Right renal pelvis (tissue), 4 donors: ENCODE data around the gene CXorf38. TPM values are rescaled to one million over a fixed set of nuclear protein-coding genes. Genes with fewer than 3 reads are reported as not detected.

Experiments used
- DNase-seq, 4 donors: peaks; one replicate each; pipeline ENCODE4 v3.0.0-alpha.2; 2013; ENCODE audit warnings: low read depth in 4 of 4, low spot score in 3 of 4, missing footprints in 1 of 4
- polyA plus RNA-seq, 4 donors: library from polyadenylated mRNA; unstranded; fragments of 120-200 nt; gene quantifications; one replicate each; pipeline ENCODE4 v1.2.1, GENCODE V29; 2013; ENCODE audit not compliant: insufficient read length in 4 of 4

CXorf38 gene, protein sequence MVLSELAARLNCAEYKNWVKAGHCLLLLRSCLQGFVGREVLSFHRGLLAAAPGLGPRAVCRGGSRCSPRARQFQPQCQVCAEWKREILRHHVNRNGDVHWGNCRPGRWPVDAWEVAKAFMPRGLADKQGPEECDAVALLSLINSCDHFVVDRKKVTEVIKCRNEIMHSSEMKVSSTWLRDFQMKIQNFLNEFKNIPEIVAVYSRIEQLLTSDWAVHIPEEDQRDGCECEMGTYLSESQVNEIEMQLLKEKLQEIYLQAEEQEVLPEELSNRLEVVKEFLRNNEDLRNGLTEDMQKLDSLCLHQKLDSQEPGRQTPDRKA
- 10 to 100 TPM; 10.8 to 11.8 (median 11.5) TPM for polyA plus RNA-seq

DNA sequence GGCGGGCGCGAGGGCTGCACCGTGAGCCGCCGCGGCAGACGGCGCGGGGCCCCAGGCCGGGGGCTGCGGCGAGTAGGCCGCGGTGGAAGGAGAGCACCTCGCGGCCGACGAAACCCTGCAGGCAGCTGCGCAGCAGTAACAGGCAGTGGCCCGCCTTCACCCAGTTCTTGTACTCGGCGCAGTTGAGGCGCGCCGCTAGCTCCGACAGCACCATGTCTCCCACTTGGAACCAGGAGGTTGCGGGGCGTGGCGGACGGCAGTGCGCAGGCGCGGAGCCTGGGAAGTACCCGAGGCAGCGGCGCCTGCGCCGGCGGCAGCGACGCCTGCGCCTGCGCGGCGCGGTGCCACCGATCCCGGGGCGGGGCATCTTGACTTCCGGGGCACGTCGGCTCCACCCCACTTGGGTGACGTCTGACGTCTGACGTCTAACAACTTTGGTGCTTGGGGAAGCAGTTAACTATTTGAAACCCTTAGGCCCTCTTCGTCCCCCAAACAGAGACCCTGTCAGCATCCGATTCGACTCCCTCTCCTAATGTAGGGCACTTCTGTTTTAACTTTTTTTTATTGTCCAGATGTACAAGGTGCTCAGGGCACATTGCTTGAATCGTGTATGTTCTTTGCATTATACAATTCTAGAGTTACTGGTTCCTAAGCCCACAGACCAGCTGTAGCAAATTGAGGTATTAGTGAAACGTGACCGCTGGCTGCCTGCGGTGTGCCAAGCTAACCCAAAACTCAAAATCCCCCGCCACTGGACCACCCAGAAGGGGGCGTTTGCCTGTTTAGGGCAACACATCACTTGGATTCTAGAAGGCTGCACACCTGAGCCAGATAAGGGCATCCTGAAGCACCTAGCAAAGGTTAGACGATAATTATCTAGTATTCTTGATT lies at the start of gene CXorf38:
CXorf38 (minus strand) TSS at position 255 of the 891 bp plus-strand sequence; CDS start at position 214, 41 bp downstream.
- peak; percentile 77 to 80 (median 80) for DNase-seq

DNA sequence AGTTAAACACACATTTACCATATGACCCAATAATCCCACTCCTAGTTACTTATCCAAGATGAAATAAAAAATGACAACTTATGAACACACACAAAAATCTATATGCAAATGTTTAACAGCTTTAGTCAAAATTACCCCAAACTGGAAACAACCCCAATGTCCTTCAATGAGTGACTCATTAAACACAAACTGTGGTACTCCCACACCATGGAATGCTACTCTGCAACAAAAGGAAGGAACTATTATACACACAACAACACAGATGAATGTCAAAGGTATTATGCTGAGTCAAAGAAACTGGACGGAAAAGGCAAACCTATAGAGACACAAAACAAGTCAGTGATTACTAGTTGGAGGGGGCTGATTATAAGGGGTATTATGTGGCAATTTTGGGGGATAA lies 47.4 kb upstream of the CXorf38 start:
- no peak for DNase-seq

DNA sequence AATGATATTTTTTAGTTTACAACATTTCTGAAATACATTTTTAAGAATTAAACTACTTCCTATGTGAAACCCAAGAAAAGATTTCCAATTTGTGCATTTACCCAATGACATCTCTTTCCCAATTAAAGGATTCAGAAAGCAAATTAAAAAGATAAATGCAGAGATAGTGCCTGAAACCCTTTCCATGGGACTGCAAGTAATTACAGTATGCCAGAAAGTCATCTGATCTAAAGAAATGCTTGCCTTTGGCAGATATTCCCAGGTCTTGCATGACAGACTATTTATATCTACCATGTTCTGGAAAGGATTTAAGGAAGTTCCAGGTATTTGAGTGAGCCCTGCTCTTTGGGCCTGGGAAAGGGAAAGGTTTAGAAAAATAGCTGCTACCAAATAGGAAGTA lies 41.6 kb upstream of the CXorf38 start:
- DNase-seq: no peak

DNA sequence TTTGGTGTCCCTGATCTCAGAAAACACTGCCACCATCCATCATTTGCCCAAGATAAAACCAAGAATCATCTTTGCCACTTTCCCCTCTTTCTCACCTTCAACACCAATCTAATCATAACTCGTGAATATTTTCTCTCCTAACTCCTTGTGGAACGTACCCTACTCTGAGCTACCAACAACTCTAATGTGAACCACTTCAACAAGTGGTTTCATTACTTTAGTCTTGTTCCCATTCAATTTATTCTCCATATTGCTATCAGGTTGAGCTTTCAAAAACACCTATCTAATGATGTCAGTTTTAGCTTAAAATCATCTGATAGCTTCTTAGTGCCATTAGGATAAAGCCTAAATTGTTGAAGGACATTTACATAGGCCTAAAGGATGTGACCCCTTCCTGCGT lies 39.8 kb upstream of the CXorf38 start:
- no peak for DNase-seq

DNA sequence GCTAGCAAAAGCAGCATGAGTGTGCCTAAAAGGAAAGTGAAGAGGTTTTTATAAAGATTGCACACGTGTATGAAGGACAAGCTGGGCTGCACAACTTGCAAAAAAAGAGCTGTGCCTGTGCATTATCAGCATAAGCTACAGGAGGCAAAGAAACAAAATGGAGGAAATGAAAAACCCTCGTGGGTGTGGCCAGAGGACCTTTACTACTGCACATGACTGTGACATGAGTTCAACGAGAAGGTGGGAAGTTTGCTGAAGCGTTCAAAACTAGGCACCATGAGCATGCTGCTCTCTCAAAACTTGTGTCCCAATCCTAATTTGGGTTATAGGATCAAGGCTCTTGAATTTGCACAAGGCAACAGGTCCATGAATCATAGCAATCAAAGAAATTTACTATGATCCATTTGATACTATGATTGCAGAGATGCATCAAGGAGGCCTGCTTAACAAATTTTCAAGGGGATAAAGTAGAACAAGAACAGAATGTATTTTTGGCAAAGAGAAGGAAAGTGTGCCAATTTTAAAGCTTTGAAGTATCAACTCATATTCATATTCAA lies 38.1 kb upstream of the CXorf38 start:
- no peak for DNase-seq

DNA sequence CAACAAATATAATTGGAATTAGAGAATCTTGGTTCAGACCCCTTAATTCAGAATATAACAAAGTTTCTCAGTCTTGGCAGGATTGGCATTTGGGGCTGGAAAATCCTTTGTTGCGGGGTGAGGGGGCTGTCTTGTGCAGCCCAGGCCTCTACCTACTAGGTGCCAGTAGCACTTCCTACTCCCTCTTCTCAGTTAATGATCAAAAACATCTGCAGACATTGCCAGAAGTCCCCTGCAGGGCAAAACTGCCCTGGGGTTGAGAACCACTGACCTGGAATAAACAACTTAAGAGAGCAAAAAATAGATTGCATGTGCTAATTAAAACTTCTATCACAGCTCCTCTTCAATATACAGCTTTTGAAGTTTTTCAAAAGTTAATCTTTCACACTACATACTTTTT lies 36.7 kb upstream of the CXorf38 start:
- DNase-seq: no peak

DNA sequence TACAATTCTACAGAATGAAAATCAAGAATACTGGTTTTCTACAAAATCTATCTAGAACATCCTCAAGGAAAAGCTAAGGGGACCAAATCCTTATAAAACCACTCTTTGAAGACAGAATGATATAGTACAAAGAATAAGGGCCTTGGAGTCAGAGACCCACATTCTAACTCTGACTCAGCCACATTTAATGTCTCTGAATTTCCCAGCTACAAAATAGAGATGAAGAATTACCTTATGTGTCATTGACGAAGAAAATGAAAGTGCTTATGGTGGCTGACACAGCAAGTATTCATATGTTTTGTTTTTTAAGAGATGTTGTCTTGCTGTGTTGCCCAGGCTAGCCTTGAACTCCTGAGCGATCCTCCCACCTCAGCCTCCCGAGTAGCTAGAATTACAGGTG lies 35.9 kb upstream of the CXorf38 start:
- DNase-seq: no peak

DNA sequence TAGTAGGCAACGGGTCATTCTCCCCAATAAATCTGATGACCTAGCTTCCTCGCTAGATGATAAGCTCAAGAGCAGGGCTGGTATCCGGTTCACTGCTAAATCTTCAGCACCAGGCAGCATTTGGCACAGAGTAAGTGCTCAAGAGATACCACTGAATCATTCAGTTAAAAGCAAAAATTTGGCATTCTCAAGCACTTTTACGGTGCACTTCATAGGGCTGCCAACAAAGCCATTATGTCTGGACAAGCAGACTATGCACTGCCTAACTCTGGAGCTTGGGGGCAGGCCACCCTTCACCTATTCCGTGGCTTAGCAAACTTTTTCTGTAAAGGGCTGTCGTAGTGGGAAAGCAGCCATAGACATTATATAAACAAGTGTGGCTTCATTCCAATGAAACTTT lies 23.8 kb upstream of the CXorf38 start:
- no peak for DNase-seq

DNA sequence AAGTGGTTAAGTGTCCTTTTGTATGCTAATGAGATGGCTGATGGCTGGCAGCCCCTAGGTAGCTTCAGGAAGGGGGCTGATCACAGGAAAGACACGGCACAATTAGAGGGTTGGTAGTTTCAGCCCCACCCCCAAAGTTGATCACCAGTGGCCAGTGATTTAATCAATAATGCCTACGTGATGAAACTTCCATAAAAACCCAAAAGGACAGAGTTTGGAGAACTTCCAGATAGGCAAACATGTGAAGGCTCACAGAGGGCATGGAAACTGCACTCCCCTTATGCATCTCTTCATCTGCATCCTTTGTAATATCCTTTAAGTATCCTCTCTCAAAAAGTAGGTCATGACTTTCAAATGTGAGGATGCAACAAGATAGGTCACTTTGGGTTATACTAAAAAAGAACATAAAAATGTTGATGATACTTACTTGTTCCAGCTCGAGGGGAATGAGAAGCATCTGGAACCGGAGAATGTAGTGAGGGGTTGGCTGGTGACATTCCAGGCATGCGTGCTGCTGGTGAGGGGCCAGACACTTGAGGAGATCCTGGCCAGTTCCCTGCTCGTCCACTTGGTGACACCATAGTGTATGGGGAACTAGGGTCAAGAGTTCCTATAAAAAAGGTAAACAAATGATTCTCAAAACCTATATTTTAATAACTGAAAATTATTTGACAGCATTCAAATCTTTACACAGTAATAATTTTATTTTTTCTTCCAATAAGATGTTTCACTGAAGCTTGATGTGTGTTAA lies 16.7 kb upstream of the CXorf38 start:
- no peak for DNase-seq

DNA sequence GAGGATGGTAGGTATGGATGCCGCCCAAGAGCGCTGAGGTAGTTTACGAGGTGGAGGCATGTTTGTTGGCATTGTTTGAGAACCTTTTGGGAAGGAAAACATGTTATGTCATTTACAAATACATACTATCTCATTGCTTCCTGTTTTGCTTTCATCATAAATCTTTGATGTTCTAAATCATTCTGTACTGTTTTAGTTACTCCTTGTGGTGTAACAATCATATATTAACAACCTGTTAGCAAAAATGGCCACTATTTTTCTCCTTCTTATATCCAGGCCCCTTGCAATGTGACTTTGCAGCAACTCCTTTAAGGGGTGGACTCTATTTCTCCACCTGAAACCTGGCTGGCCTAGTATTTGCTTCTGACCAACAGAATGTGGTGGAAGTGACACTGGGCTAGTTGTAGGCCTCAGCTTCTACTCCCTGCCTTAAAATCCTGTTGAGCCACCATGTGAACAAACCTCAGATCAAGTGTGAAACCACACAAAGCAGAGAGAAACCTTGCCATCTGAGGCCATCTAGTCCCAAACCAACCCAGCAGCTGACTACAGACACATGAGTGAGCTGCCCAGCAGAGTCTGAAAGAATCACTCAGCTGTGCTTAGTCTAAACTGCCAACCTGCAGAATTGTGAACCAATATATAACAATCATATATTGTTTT lies 15.8 kb upstream of the CXorf38 start:
- DNase-seq: no peak

DNA sequence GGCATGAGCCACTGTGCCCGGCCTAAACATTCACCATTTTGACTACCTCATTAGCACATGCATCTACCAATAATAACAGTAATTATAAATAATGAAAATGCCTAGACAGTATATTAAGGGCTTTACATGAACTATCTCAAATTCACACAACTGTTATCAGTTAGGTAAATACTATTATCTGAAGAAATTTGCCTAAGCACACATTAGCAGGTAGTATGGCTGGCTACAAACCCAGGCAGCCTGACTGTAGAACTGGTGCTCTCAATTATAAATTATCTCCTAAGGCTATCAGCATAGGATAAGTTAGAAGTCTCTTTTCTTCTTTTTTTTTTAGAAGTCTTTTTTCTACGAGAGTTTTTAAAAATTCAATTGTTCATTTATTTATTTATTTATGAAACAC lies 14.1 kb upstream of the CXorf38 start:
- no peak for DNase-seq

DNA sequence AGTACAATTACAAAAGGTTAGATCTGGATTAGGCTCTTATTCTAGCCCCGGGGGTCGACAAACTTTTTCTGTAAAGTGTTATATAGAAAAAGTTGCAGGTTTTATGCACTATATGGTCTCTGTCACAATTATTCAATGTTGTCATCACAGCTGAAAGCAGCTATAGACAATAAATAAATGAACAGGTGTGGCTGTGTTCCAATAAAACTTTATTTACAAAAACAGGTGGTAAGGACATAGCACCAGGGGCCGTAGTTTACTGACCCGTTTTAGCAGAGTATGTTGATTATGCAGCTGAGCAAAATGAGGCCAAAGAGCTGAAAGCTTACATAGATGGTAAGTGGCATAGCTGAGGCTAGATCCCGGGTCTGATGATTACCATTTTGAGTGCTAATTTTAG lies 13.0 kb upstream of the CXorf38 start:
- no peak for DNase-seq

DNA sequence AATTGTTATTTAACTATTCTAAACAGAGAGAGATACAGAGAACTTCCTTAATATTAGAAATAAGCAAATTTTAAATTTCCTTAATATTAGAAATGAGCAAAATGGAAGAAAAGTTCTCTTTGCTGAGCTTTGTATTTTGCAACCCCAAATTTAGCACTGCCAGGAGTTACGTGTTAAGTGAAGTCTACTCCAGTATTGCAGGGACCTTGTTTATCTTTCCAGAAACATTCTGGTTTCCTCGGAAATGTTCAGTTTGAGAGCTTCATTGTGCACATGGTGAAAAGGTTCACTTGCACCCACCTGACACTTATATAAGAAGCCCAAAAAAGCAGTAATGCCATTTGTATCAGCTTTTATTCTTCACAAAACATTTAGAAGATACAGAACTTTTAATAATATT lies 6.2 kb upstream of the CXorf38 start:
- DNase-seq: no peak

DNA sequence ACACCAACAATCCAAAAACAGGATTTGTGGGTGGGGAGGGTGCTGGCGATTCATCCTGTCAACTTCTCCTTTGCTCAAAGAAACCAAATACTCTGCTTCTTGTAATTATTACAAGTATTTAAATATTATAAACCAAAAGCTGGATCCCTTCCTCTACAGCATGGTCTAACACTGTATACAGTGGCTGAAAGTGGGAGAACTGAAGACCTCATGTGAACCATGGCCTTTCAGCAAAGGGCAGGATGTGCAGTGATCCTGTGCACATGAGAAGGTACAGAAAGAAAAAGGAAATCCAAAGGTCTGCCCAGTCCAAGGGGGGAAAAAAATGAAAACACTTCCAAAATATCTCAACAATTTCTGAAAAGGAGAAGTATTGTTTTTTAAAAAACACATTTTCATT lies 5.3 kb upstream of the CXorf38 start:
- no peak for DNase-seq

DNA sequence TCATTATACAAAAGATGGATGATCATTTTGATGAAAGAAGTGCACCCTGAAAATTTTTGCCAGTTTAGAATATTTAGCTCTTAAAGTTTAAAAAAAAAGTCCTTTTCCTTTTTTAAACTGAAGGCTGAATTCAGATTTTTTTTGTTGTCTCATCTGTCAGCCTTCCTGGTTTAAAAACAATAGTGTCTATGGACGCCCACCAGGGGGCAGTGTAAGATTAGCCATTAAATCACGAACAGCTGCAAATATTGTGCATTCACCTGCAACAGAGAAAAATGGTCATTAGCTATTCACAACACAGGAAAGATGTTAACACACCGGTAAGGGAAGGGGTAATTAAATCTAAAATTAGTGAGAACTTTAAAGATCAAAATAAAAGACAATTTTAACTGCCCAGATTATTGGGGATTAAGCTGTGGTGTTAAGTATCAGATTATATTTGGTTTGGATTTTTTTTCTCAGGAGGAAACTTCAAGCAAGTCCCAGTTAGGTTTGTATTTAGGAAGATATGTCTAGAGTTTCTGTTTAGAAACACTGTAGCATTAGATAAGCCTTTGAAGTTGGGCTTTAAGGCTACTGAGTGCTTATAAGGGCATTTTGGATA lies 4.4 kb upstream of the CXorf38 start:
- DNase-seq: peak in 3 of 4 donors; percentile 38 to 49 (median 38)

DNA sequence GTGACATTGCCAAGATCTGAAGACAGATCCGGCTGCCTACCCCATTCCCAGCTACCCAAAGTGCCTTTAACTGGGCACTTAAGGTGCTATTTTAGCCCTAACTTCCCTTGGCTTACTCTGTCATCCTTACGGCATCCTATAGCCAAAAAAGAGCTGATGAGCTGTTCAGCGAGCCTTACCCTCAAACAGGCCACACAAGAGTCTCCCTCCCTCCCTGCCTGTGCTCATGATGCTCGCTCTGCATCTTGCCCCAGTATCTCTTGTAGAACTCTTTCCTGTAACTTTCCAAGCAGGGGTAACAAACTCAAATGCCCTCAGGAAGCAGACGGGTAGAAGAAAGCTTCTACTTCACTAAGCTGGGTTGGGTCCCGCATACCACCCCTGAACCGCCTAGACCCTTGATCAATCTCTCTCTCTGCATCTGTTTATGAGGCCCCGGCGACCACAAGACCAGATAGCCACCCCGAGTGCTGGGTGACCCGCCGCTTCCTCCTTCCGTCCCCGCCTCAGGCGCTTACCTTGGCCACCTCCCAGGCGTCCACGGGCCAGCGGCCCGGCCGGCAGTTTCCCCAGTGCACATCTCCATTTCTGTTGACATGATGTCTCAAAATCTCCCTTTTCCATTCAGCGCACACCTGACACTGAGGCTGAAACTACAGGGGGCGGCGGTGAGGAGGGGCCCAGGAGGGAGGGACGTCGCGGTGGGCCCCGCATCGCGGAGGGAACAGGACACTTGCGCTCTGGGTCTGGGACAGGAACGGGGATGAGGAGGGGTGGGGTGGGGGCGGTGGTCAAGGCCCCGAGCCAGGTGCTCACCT lies 663 bp downstream of the CXorf38 start:
- no peak for DNase-seq

DNA sequence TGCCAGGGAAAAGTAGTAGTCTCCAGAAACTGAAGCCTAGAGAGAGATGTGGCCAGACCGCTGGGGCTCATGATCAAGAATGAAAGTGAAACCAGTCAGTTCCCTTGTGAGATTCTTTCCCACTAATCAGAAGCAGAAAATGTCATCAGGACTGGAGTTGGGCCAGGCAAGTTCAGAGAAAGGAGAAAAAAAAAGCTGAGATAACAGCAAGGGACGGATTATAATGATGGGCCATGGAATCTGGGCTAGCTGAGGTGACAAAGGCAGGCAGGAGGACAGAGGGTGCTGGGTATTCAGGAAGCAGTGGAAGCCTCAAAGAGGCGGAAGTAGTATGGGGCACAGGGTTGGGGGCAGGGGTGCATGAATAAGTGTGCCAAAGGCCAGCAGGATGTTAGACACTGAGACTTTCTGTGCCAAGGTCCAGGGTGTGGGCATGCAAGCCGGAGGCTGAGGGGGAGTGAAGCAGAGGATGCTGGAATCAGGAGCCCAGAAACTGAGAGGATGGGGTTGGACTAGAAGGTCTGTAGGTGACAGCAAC lies 2.5 kb downstream of the CXorf38 start:
- DNase-seq: no peak

DNA sequence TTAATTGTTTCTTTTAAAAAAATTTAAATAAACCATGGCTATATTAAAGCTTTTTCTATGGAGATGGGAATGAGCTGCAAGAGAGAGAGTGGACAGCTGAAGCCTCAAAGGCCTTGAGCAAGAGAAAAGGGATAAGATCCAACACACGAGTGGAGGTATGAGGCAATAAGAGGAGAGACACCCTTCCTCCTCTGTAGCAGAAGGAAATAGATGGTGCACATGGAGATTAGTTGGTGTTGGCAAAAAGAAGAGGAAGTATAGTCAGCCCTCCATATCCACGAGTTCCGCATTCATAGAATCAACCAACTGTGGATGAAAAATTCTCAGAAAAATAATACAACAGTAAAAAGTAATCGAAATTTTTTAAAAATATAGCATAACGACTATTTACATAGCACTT lies 3.2 kb downstream of the CXorf38 start:
- no peak for DNase-seq

DNA sequence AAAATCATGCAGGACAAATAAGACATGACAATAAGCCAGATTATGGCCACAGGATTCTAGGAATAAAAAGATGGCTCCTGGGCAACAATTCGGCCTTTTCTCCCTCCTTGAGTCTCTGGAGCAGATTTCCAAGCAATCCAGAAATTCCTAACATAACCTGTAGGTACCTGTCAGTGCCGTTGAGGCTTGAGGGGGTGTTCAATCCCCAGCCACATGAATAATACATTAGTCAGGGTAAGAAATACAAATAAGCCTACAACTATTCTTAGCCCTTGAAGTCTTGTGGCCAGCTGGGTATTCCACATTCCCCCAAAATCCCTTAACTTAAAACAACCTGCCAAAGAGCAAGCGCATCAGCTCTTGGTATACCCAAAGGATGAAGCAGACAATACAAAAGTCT lies 9.7 kb downstream of the CXorf38 start:
- DNase-seq: no peak
